ENCODE results near the gene SMIM23. TPM values are rescaled to one million over a fixed set of nuclear protein-coding genes. Genes with fewer than 3 reads are reported as not detected.

The SMIM23 gene
- total RNA-seq, 1 experiment from 2014 or later, result not detected

DNA sequence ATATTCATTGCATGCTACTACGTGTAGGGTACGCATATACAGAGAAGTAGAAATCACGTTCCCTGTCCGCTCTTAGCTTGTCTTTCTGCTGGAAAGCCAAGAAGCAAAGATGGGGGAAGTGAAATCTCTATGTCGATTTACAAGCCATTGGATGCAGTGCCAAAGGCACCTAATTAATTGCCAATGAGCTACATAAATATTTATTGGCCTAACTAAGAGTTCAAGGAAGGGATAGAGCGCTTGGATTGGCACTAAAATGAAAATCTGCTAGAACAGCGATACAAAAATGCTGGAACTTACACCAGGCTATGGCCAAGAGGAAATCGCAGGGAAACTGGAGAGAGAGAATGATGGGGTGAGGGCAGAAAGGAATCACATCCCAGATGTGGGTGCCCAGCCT lies 10.8 kb downstream of the SMIM23 start:
- H3K9me3 ChIP-seq (ENCODE audit: control insufficient read depth, insufficient read depth, low read depth, low read length), result no peaks in the 10 kb centered on the region
- ChIA-PET CTCF (no interaction called here), POLR2A (no interaction called here)
- DNase-seq (ENCODE audit: low read depth, low spot score) (no peak), ATAC-seq (no peak)
- H3K27me3 ChIP-seq (ENCODE audit: control insufficient read depth, insufficient read depth, low read length), result 0 out of 2 replicates have a peak, but pooled peaks cover 2% of the 10 kb centered on the region
- H3K4me1 ChIP-seq (ENCODE audit: control insufficient read depth, insufficient read depth, low read length), result no peaks in the 10 kb centered on the region
- H3K27ac ChIP-seq (ENCODE audit: low read length), result no peak overlapping the region
- intact Hi-C loops (cut with micrococcal nuclease; ENCODE audit: unreplicated experiment), result no loop called here
- in situ Hi-C loops (cut with HindIII; ENCODE audit: low pct_unique_long_range_greater_than_20kb, low sequenced_read_pairs), result no loop called here
- no peak overlapping the region for H3K4me3 ChIP-seq (ENCODE audit: low read depth in 2 of 2, low read length in 2 of 2)
- H3K36me3 ChIP-seq (ENCODE audit: control insufficient read depth, insufficient read depth, low read length), result no peaks in the 10 kb centered on the region
- BruUV-seq (replicated peaks), result no TSS peak
- TF ChIP-seq POLR2AphosphoS5 (IDR thresholded peaks at IDR 0.05; ENCODE audit: low read depth, low read length) (no peak), TCF7L2 (IDR thresholded peaks at IDR 0.05; ENCODE audit: low read depth, low read length) (no peak), SIN3A (IDR thresholded peaks at IDR 0.05; ENCODE audit: borderline replicate concordance, insufficient read depth, low read depth, low read length) (no peak)
- TF ChIP-seq, protein P1, sequence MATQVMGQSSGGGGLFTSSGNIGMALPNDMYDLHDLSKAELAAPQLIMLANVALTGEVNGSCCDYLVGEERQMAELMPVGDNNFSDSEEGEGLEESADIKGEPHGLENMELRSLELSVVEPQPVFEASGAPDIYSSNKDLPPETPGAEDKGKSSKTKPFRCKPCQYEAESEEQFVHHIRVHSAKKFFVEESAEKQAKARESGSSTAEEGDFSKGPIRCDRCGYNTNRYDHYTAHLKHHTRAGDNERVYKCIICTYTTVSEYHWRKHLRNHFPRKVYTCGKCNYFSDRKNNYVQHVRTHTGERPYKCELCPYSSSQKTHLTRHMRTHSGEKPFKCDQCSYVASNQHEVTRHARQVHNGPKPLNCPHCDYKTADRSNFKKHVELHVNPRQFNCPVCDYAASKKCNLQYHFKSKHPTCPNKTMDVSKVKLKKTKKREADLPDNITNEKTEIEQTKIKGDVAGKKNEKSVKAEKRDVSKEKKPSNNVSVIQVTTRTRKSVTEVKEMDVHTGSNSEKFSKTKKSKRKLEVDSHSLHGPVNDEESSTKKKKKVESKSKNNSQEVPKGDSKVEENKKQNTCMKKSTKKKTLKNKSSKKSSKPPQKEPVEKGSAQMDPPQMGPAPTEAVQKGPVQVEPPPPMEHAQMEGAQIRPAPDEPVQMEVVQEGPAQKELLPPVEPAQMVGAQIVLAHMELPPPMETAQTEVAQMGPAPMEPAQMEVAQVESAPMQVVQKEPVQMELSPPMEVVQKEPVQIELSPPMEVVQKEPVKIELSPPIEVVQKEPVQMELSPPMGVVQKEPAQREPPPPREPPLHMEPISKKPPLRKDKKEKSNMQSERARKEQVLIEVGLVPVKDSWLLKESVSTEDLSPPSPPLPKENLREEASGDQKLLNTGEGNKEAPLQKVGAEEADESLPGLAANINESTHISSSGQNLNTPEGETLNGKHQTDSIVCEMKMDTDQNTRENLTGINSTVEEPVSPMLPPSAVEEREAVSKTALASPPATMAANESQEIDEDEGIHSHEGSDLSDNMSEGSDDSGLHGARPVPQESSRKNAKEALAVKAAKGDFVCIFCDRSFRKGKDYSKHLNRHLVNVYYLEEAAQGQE (IDR thresholded peaks at IDR 0.05; ENCODE audit: insufficient read depth in 1 of 2, low read depth in 2 of 2, low read length in 1 of 2), result no peak
- TF ChIP-seq, protein P2, sequence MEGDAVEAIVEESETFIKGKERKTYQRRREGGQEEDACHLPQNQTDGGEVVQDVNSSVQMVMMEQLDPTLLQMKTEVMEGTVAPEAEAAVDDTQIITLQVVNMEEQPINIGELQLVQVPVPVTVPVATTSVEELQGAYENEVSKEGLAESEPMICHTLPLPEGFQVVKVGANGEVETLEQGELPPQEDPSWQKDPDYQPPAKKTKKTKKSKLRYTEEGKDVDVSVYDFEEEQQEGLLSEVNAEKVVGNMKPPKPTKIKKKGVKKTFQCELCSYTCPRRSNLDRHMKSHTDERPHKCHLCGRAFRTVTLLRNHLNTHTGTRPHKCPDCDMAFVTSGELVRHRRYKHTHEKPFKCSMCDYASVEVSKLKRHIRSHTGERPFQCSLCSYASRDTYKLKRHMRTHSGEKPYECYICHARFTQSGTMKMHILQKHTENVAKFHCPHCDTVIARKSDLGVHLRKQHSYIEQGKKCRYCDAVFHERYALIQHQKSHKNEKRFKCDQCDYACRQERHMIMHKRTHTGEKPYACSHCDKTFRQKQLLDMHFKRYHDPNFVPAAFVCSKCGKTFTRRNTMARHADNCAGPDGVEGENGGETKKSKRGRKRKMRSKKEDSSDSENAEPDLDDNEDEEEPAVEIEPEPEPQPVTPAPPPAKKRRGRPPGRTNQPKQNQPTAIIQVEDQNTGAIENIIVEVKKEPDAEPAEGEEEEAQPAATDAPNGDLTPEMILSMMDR (IDR thresholded peaks at IDR 0.05), result no peak

DNA sequence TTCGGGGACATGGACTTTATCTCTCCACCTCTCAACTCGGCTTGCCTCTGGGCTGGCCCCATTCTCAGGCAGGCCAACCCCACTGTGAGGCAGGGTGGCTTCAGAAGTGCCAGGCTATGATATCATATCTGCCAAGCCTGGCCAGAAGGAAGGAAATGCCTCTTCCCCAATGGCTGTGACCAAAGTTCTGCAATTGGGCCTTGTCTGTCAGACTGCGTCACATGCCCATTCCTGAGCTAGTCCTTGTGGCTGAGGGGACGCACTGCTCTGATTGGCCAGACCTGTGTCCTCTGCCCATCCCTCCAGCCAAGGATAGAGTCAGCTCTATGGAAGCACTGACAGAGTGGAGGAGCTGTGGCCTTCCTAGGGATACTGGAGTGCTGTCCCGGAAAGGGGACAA lies 11.9 kb downstream of the SMIM23 start:
- peak; percentile 38; the same call in 1 of the 2 replicates for ATAC-seq
- CTCF ChIA-PET, result no interaction called here

More for the DNA sequence above, 11.9 kb downstream of the SMIM23 start:
- POLR2A ChIA-PET, result no interaction called here
- intact Hi-C loops (cut with micrococcal nuclease; ENCODE audit: unreplicated experiment) (no loop called here), in situ Hi-C loops (cut with HindIII; ENCODE audit: low pct_unique_long_range_greater_than_20kb, low sequenced_read_pairs) (no loop called here)
- TF ChIP-seq, protein P1 (IDR thresholded peaks at IDR 0.05; ENCODE audit: insufficient read depth in 1 of 2, low read depth in 2 of 2, low read length in 1 of 2), result no peak
- TF ChIP-seq TCF7L2 (IDR thresholded peaks at IDR 0.05; ENCODE audit: low read depth, low read length), result no peak
- TF ChIP-seq, protein P2 (IDR thresholded peaks at IDR 0.05), result no peak
- no peak for TF ChIP-seq POLR2AphosphoS5 (IDR thresholded peaks at IDR 0.05; ENCODE audit: low read depth, low read length)
- Histone ChIP-seq H3K4me3 (ENCODE audit: low read depth in 2 of 2, low read length in 2 of 2) (no peak overlapping the region), H3K9me3 (ENCODE audit: control insufficient read depth, insufficient read depth, low read depth, low read length) (no peaks in the 10 kb centered on the region), H3K4me1 (ENCODE audit: control insufficient read depth, insufficient read depth, low read length) (no peaks in the 10 kb centered on the region), H3K27ac (ENCODE audit: low read length) (no peak overlapping the region), H3K27me3 (ENCODE audit: control insufficient read depth, insufficient read depth, low read length) (0 out of 2 replicates have a peak, but pooled peaks cover 2% of the 10 kb centered on the region), H3K36me3 (ENCODE audit: control insufficient read depth, insufficient read depth, low read length) (no peaks in the 10 kb centered on the region)
- DNase-seq (ENCODE audit: low read depth, low spot score), result no peak
- no TSS peak for BruUV-seq (replicated peaks)
